MM.1S (cell line): ENCODE results near the gene ZNF334.

Experiments used
- DNase-seq: peaks from one replicate; pipeline ENCODE4 v3.0.0-alpha.2; 2015
- H2AFZ ChIP-seq: fragments of 300-600 bp; sonication (generic); 2 replicates; pipeline ENCODE4 v1.6.0; 2016; ENCODE audit warnings: antibody characterized with exemption, low read length
- H3F3A ChIP-seq: fragments of 300-600 bp; sonication (generic); 2 replicates; pipeline ENCODE4 v1.6.1; 2016; ENCODE audit warnings: mild to moderate bottlenecking, antibody characterized with exemption, low read length, moderate library complexity, mixed read lengths; ENCODE audit not compliant: insufficient read depth
- H3K27ac ChIP-seq: fragments of 300-600 bp; sonication (generic); 2 replicates; pipeline ENCODE4 v1.5.1; 2016; ENCODE audit warnings: mild to moderate bottlenecking, low read length
- H3K27me3 ChIP-seq: fragments of 300-600 bp; sonication (generic); replicated peaks from 2 replicates; pipeline ENCODE4 v1.6.0; 2016; ENCODE audit warnings: low read length; ENCODE audit not compliant: insufficient read depth
- H3K36me3 ChIP-seq: fragments of 300-600 bp; sonication (generic); replicated peaks from 2 replicates; pipeline ENCODE4 v1.6.1; 2016; ENCODE audit warnings: mild to moderate bottlenecking, low read length, mixed read lengths; ENCODE audit not compliant: insufficient read depth
- H3K4me1 ChIP-seq: fragments of 300-600 bp; sonication (generic); 2 replicates; pipeline ENCODE4 v1.6.1; 2016; ENCODE audit warnings: low read length, mixed read lengths
- H3K4me2 ChIP-seq: fragments of 300-600 bp; sonication (generic); 2 replicates; pipeline ENCODE4 v1.6.0; 2016; ENCODE audit warnings: low read depth, low read length
- H3K4me3 ChIP-seq: fragments of 300-600 bp; sonication (generic); 2 replicates; pipeline ENCODE4 v1.5.1; 2016; ENCODE audit warnings: low read length, mixed read lengths
- H3K79me2 ChIP-seq: fragments of 300-600 bp; sonication (generic); 2 replicates; pipeline ENCODE4 v1.6.1; 2016; ENCODE audit warnings: mixed run types, low read length, mixed read lengths
- H3K9ac ChIP-seq: fragments of 300-600 bp; sonication (generic); 2 replicates; pipeline ENCODE4 v1.6.1; 2016; ENCODE audit warnings: low read length, mixed read lengths
- H3K9me2 ChIP-seq: fragments of 300-600 bp; sonication (generic); replicated peaks from 2 replicates; pipeline ENCODE4 v1.6.1; 2016; ENCODE audit warnings: mild to moderate bottlenecking, low read length, mixed read lengths; ENCODE audit not compliant: insufficient read depth
- H3K9me3 ChIP-seq: fragments of 300-600 bp; sonication (generic); replicated peaks from 2 replicates; pipeline ENCODE4 v1.6.1; 2016; ENCODE audit warnings: mild to moderate bottlenecking, low read length, mixed read lengths; ENCODE audit not compliant: insufficient read depth
- H4K20me1 ChIP-seq: fragments of 300-600 bp; sonication (generic); 2 replicates; pipeline ENCODE4 v1.6.1; 2016; ENCODE audit warnings: mild to moderate bottlenecking, low read length, moderate library complexity, mixed read lengths; ENCODE audit not compliant: insufficient read depth
- CTCF ChIP-seq: fragments of 300-600 bp; sonication (generic); IDR thresholded peaks from 2 replicates; pipeline ENCODE4 v1.5.1; 2016; ENCODE audit warnings: antibody characterized with exemption, low read length, mixed read lengths
- EZH2 ChIP-seq: fragments of 300-600 bp; sonication (generic); optimal IDR thresholded peaks from 2 replicates; pipeline ENCODE3; 2017; ENCODE audit warnings: low read depth, mild to moderate bottlenecking, antibody characterized with exemption, low read length, mixed read lengths
- EZH2phosphoT487 ChIP-seq: fragments of 300-600 bp; sonication (generic); IDR thresholded peaks from 2 replicates; pipeline ENCODE4 v1.6.1; 2018; ENCODE audit warnings: antibody characterized with exemption, low read length

Gene ZNF334

GRCh38 chr20:46482864-46483263 is 30.5 kb downstream of the ZNF334 start:
- Histone ChIP-seq H3K9me3 (no peaks in the 10 kb centered on the region), H2AFZ (no peak overlapping the region), H4K20me1 (no peaks in the 10 kb centered on the region), H3K4me2 (no peak overlapping the region), H3K9me2 (no peaks in the 10 kb centered on the region), H3K79me2 (no peaks in the 10 kb centered on the region), H3K36me3 (no peaks in the 10 kb centered on the region), H3K4me1 (no peaks in the 10 kb centered on the region), H3K27me3 (no peaks in the 10 kb centered on the region), H3K9ac (no peak overlapping the region), H3K27ac (no peak overlapping the region), H3F3A (no peaks in the 10 kb centered on the region), H3K4me3 (no peak overlapping the region)
- TF ChIP-seq EZH2 (no peak), CTCF (no peak), EZH2phosphoT487 (no peak)
- no peak for DNase-seq

GRCh38 chr20:46477640-46478039 is 35.7 kb downstream of the ZNF334 start:
- TF ChIP-seq EZH2 (no peak), CTCF (no peak), EZH2phosphoT487 (no peak)
- Histone ChIP-seq H3K27me3 (no peaks in the 10 kb centered on the region), H3K4me1 (no peaks in the 10 kb centered on the region), H3K36me3 (no peaks in the 10 kb centered on the region), H3K9ac (no peak overlapping the region), H4K20me1 (no peaks in the 10 kb centered on the region), H3K4me2 (no peak overlapping the region), H3K27ac (no peak overlapping the region), H3K4me3 (no peak overlapping the region), H3K9me2 (no peaks in the 10 kb centered on the region), H2AFZ (no peak overlapping the region), H3K9me3 (no peaks in the 10 kb centered on the region), H3F3A (no peaks in the 10 kb centered on the region), H3K79me2 (no peaks in the 10 kb centered on the region)
- no peak for DNase-seq

- Histone ChIP-seq H3K79me2 (no peaks in the 10 kb centered on the region), H3K9ac (no peak overlapping the region), H3K9me2 (no peaks in the 10 kb centered on the region), H3K36me3 (no peaks in the 10 kb centered on the region), H4K20me1 (no peaks in the 10 kb centered on the region), H3K27me3 (no peaks in the 10 kb centered on the region), H3K4me2 (no peak overlapping the region), H3K4me1 (no peaks in the 10 kb centered on the region), H3K27ac (no peak overlapping the region), H3F3A (no peaks in the 10 kb centered on the region), H2AFZ (no peak overlapping the region), H3K4me3 (no peak overlapping the region), H3K9me3 (no peaks in the 10 kb centered on the region)
- TF ChIP-seq CTCF = no peak
- no peak for DNase-seq
These were observed 36.1 kb downstream of the ZNF334 start for GRCh38 chr20:46477225-46477624.

GRCh38 chr20:46468508-46468907 is 44.9 kb downstream of the ZNF334 start:
- Histone ChIP-seq H3K27me3 (no peaks in the 10 kb centered on the region), H3K9me2 (no peaks in the 10 kb centered on the region), H3K4me3 (no peak overlapping the region), H2AFZ (no peak overlapping the region), H3F3A (no peaks in the 10 kb centered on the region), H3K9me3 (no peaks in the 10 kb centered on the region), H3K4me1 (no peaks in the 10 kb centered on the region), H3K79me2 (no peaks in the 10 kb centered on the region), H3K9ac (no peak overlapping the region), H3K4me2 (no peak overlapping the region), H3K36me3 (no peaks in the 10 kb centered on the region), H4K20me1 (no peaks in the 10 kb centered on the region), H3K27ac (no peak overlapping the region)
- DNase-seq = no peak
- no peak for TF ChIP-seq CTCF
- TF ChIP-seq EZH2phosphoT487 = no peak
- no peak for TF ChIP-seq EZH2
